ENCODE data around the gene KIF5C.

- TF ChIP-seq CTCF (conservative IDR thresholded peaks at IDR 0.05 in 1 of 2, IDR thresholded peaks at IDR 0.05 in 1 of 2; ENCODE audit: low read depth in 1 of 2, low read length in 2 of 2) (no peak), EZH2 (IDR thresholded peaks at IDR 0.05; ENCODE audit: low read length, missing control alignments) (no peak)
These were observed 104.9 kb downstream of the KIF5C start for GRCh38 chr2:148979919-148980277.

Data from fibroblast of lung (primary cell).